Hepatocyte (in vitro differentiated cells): ENCODE data around the gene UXS1.

Source experiments
- CTCF ChIP-seq: fragments of 200-600 bp; sonication (generic); IDR thresholded peaks from 2 replicates; pipeline ENCODE4 v1.5.1; 2016; ENCODE audit warnings: antibody characterized with exemption, mild to moderate bottlenecking; ENCODE audit not compliant: poor library complexity
- EZH2 ChIP-seq: fragments of 200-600 bp; sonication (generic); IDR thresholded peaks from 2 replicates; pipeline ENCODE4 v1.6.1; 2016; ENCODE audit warnings: antibody characterized with exemption, mild to moderate bottlenecking, borderline replicate concordance

GRCh38 chr2:106097038-106098000 is 96.8 kb downstream of the UXS1 start:
- no peak for TF ChIP-seq CTCF
- TF ChIP-seq EZH2, result no peak
